Endothelial cell (in vitro differentiated cells): ENCODE results near the gene MACROD2. TPM values are rescaled to one million over a fixed set of nuclear protein-coding genes. Genes with fewer than 3 reads are reported as not detected.

Experiments
- DNase-seq: peaks from one replicate; pipeline ENCODE4 v3.0.0; 2021; ENCODE audit warnings: low spot score
- H3K27ac Mint-ChIP-seq: one replicate; pipeline ENCODE4 v1.8.0; 2021; ENCODE audit warnings: mixed read lengths, inconsistent platforms; ENCODE audit not compliant: unreplicated experiment
- H3K27me3 Mint-ChIP-seq: one replicate; pipeline ENCODE4 v1.8.0; 2021; ENCODE audit warnings: mild to moderate bottlenecking, moderate library complexity, mixed read lengths, inconsistent platforms; ENCODE audit not compliant: unreplicated experiment
- H3K36me3 Mint-ChIP-seq: one replicate; pipeline ENCODE4 v1.8.0; 2021; ENCODE audit warnings: mild to moderate bottlenecking, low read depth, mixed read lengths, inconsistent platforms; ENCODE audit not compliant: unreplicated experiment
- H3K4me1 Mint-ChIP-seq: one replicate; pipeline ENCODE4 v1.8.0; 2021; ENCODE audit warnings: mild to moderate bottlenecking, mixed read lengths, inconsistent platforms; ENCODE audit not compliant: unreplicated experiment
- H3K4me3 Mint-ChIP-seq: one replicate; pipeline ENCODE4 v1.8.0; 2021; ENCODE audit warnings: mild to moderate bottlenecking, mixed read lengths, inconsistent platforms; ENCODE audit not compliant: unreplicated experiment
- H3K9me3 Mint-ChIP-seq: one replicate; pipeline ENCODE4 v1.8.0; 2021; ENCODE audit warnings: mixed read lengths, inconsistent platforms; ENCODE audit not compliant: unreplicated experiment
- total RNA-seq: library from RNA; stranded (reverse); fragmentation: NEBNext Ultra II Directional; extraction: Animal tissue kit (Norgen Biotek cat#: 25700); gene quantifications from one replicate; pipeline ENCODE4 v1.2.1, GENCODE V29; 2021; ENCODE audit not compliant: unreplicated experiment
- TF ChIP-seq, protein P1 (sequence below): fragments of 200-600 bp; sonication (generic); IDR thresholded peaks from one replicate; pipeline ENCODE4 v1.5.0; 2021; ENCODE audit warnings: antibody characterized with exemption; ENCODE audit not compliant: unreplicated experiment

MACROD2 gene
- total RNA-seq, 1 donor from 2014 or later, result 6.4 TPM

DNA sequence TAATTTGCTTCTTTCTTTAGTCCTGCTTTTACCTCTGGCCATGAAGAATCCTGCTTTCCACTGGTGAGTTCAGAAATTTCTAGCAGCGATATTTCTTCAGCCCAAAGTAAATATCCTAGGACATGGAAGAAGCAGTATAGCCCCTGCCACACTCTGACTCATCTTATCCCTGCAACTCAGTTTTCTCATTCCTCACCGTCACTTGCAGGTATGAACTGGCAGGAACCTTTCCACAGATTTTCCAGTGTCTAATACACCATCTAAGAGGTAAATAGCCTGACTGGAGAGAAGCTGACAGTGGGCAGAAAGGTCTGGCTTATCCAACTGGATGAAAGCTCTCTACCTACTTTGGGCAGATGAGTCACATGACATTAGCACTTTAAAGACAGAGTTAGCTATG, 1158.8 kb downstream of the MACROD2 start:
- Mint-ChIP-seq H3K27me3 (no peaks in the 10 kb centered on the region), H3K4me1 (peaks cover 8% of the 10 kb centered on the region), H3K9me3 (peaks cover 16% of the 10 kb centered on the region), H3K27ac (no peak overlapping the region), H3K36me3 (peaks cover 8% of the 10 kb centered on the region), H3K4me3 (no peak overlapping the region)
- DNase-seq, result no peak
- TF ChIP-seq, protein P1, sequence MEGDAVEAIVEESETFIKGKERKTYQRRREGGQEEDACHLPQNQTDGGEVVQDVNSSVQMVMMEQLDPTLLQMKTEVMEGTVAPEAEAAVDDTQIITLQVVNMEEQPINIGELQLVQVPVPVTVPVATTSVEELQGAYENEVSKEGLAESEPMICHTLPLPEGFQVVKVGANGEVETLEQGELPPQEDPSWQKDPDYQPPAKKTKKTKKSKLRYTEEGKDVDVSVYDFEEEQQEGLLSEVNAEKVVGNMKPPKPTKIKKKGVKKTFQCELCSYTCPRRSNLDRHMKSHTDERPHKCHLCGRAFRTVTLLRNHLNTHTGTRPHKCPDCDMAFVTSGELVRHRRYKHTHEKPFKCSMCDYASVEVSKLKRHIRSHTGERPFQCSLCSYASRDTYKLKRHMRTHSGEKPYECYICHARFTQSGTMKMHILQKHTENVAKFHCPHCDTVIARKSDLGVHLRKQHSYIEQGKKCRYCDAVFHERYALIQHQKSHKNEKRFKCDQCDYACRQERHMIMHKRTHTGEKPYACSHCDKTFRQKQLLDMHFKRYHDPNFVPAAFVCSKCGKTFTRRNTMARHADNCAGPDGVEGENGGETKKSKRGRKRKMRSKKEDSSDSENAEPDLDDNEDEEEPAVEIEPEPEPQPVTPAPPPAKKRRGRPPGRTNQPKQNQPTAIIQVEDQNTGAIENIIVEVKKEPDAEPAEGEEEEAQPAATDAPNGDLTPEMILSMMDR, result no peak

DNA sequence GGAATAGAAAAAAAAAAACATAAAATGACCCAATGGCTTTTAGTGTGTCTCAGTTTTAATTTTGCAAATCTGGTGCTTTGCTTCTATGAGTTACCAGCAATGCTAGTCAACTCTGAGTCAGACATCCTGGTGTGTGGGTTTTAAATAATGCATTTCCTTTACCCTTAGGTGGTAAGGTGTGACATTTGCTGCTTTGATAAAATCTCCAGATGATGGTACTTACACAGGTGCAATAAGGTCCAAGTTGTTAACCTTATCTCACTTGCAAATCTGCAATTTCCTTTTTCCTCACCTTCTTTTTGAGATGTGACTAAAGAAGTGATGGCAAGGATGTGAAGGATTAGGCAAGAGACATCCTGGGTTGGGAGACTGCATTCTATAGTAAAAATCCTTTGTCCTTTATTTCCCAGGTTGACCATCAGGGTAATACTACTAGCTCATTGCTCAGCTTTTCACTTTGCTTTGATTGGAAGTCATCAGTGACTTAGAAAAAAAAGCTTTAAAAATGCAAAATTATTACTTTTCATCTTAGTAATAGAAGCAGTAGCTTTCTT, 1160.6 kb downstream of the MACROD2 start:
- Mint-ChIP-seq H3K27ac (no peak overlapping the region), H3K4me1 (peaks cover 8% of the 10 kb centered on the region), H3K9me3 (peaks cover 16% of the 10 kb centered on the region), H3K36me3 (peaks cover 8% of the 10 kb centered on the region), H3K27me3 (no peaks in the 10 kb centered on the region), H3K4me3 (no peak overlapping the region)
- no peak for DNase-seq
- TF ChIP-seq, protein P1, result no peak

DNA sequence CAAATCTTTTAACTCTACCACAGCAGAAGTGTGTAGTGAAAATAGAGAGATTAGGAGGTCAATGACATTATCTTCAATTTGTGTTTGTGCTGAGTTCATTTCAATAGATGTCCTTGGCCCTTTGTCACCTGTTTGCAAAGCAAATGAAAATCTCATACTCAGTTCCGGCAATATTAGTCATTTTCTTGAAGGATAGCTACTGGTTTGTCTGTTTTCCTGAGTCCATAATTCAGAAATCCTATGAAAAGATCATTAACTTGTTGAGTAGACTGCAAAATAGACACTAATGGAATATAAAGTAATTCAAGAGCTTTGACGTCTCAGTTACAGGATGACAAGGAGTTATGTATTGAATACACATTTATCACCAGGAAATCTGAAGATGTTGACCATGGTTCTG, 1163.2 kb downstream of the MACROD2 start:
- Mint-ChIP-seq H3K9me3 (peaks cover 4% of the 10 kb centered on the region), H3K4me3 (no peak overlapping the region), H3K27ac (no peak overlapping the region), H3K27me3 (no peaks in the 10 kb centered on the region), H3K36me3 (no peaks in the 10 kb centered on the region), H3K4me1 (peaks cover 8% of the 10 kb centered on the region)
- TF ChIP-seq, protein P1, result no peak
- DNase-seq, result no peak

DNA sequence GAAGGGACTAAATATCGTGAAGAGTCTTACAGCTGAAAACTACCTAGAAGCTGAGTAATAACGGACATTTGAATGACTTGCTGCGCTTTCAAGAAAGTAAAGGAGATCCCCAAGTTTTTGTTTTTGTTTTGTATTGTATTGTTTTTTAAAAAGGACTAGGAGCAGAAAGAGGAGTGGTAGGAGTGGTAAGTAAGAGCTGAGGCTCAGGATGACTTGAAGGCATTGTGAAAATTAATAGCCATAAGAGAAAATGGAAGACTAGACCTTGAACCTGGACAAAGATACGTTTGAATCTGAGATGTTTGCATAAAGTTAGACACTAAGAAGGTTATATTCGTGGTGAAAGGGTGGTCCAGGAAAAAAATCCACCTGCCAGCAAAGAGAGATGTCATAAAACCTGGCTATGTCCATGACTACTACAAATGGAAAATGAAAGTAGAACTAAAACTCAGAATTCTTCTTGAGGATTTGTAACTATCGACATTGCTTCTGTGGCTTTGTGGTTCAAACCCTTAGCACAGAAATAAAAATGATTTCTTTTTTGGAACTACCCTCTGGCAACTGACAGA, 1166.8 kb downstream of the MACROD2 start:
- Mint-ChIP-seq H3K27me3 (no peaks in the 10 kb centered on the region), H3K27ac (no peak overlapping the region), H3K9me3 (no peaks in the 10 kb centered on the region), H3K4me3 (no peak overlapping the region), H3K4me1 (no peaks in the 10 kb centered on the region), H3K36me3 (no peaks in the 10 kb centered on the region)
- TF ChIP-seq, protein P1, result no peak
- no peak for DNase-seq

DNA sequence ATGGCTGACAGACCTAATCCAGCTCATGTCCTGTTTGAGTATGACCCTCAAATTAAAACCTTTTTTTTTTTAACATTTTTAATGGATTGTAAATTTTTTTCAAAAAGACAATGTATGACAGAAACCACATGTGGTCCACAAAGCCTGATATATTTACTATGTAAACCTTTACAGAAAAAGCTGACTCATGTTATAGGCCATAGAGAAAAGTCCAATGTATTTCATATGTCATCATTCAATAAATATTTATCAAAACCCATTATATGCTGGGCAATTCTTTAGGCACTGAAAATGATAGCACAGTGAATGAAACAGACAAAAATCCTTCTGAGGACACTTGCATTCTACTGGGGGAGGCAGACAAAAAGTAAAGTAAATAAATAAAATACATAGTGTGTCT, 1168.3 kb downstream of the MACROD2 start:
- no peak overlapping the region for H3K27ac Mint-ChIP-seq
- no peaks in the 10 kb centered on the region for H3K9me3 Mint-ChIP-seq
- H3K4me1 Mint-ChIP-seq, result no peaks in the 10 kb centered on the region
- DNase-seq, result no peak
- H3K36me3 Mint-ChIP-seq, result no peaks in the 10 kb centered on the region
- TF ChIP-seq, protein P1, result no peak
- no peak overlapping the region for H3K4me3 Mint-ChIP-seq
- H3K27me3 Mint-ChIP-seq, result no peaks in the 10 kb centered on the region
